GM21825 (cell line): ENCODE data around the gene PRELID3B.
"Not testable (repeated sequence)": the region's sequence is repeated elsewhere in the genome, so short reads cannot be mapped to it uniquely, and the experiment has no call there.

Source experiments
- ATAC-seq: cut with Tn5 transposase; IDR thresholded peaks from one replicate; pipeline ENCODE4 v1.9.1; 2021; ENCODE audit warnings: mild to moderate bottlenecking, moderate library complexity; ENCODE audit not compliant: unreplicated experiment

PRELID3B gene

GRCh38 chr20:59027741-59028320 is 14.8 kb downstream of the PRELID3B start:
- ATAC-seq: no peak

- ATAC-seq: no peak
Observed at GRCh38 chr20:59026904-59027740, 15.5 kb downstream of the PRELID3B start.

GRCh38 chr20:59025511-59025910 is 17.1 kb downstream of the PRELID3B start:
- no peak for ATAC-seq

- no peak for ATAC-seq
Observed at GRCh38 chr20:59025086-59025485, 17.5 kb downstream of the PRELID3B start.

- ATAC-seq: no peak
Observed at GRCh38 chr20:59024111-59024530, 18.5 kb downstream of the PRELID3B start.

GRCh38 chr20:59023616-59024015 is 19.0 kb downstream of the PRELID3B start:
- ATAC-seq: no peak

GRCh38 chr20:59022754-59023153 is 19.8 kb downstream of the PRELID3B start:
- no peak for ATAC-seq

GRCh38 chr20:59020938-59021551 is 21.5 kb downstream of the PRELID3B start:
- no peak for ATAC-seq

- no peak for ATAC-seq
Observed at GRCh38 chr20:59019217-59019616, 23.4 kb downstream of the PRELID3B start, which contains the start of gene TUBB1. Gene TUBB1, plus strand, starts transcription at chr20:59019429. Its CDS starts 94 bp downstream, at chr20:59019523.

GRCh38 chr20:59018817-59019216 is 23.8 kb downstream of the PRELID3B start:
- no peak for ATAC-seq

GRCh38 chr20:59017493-59018231 is 24.9 kb downstream of the PRELID3B start:
- no peak for ATAC-seq

- no peak for ATAC-seq
Observed at GRCh38 chr20:59016795-59017492, 25.6 kb downstream of the PRELID3B start.

- no peak for ATAC-seq
Observed at GRCh38 chr20:59015812-59016711, 26.5 kb downstream of the PRELID3B start.

- no peak for ATAC-seq
Observed at GRCh38 chr20:59015411-59015810, 27.2 kb downstream of the PRELID3B start.

- ATAC-seq: no peak
Observed at GRCh38 chr20:59014680-59015389, 27.8 kb downstream of the PRELID3B start.

- no peak for ATAC-seq
Observed at GRCh38 chr20:59013959-59014608, 28.5 kb downstream of the PRELID3B start.

GRCh38 chr20:59013031-59013951 is 29.3 kb downstream of the PRELID3B start:
- no peak for ATAC-seq

GRCh38 chr20:59011874-59012157 is 30.8 kb downstream of the PRELID3B start:
- ATAC-seq: not testable (repeated sequence)
